Measurements from ENCODE around the gene ERBB4. TPM values are rescaled to one million over a fixed set of nuclear protein-coding genes. Genes with fewer than 3 reads are reported as not detected.

Gene ERBB4
- total RNA-seq, 1 experiment from 2014 or later: 40.6 TPM

- Histone ChIP-seq H3K4me3 (ENCODE audit: low read depth, low read length, poor library complexity, severe bottlenecking) (no peak overlapping the region), H3K27me3 (replicated peaks; ENCODE audit: insufficient read depth, low read depth, low read length, poor library complexity) (no peaks in the 10 kb centered on the region), H3K9me3 (ENCODE audit: low read depth, low read length, poor library complexity, severe bottlenecking) (peaks cover under 1% of the 10 kb centered on the region), H3K36me3 (ENCODE audit: insufficient read depth, low read length, poor library complexity, severe bottlenecking) (no peaks in the 10 kb centered on the region), H3K27ac (ENCODE audit: low read depth, low read length, poor library complexity, severe bottlenecking) (no peak overlapping the region), H3K4me1 (ENCODE audit: insufficient read depth, low read length, poor library complexity, severe bottlenecking) (no peaks in the 10 kb centered on the region)
- intact Hi-C loops (cut with micrococcal nuclease; ENCODE audit: unreplicated experiment): no loop called here
- no peak for DNase-seq (ENCODE audit: low spot score)
- no TSS peak for BruUV-seq (replicated peaks)
- ChIA-PET CTCF (no interaction called here), POLR2A (ENCODE audit: low non-redundant PET) (no interaction called here)
- TF ChIP-seq EZH2 (IDR thresholded peaks at IDR 0.05; ENCODE audit: borderline replicate concordance, low read depth, low read length, poor library complexity, severe bottlenecking): no peak
- TF ChIP-seq CTCF (conservative IDR thresholded peaks at IDR 0.05; ENCODE audit: low read depth, low read length): no peak
Observed at GRCh38 chr2:211976076-211976475, 562.5 kb downstream of the ERBB4 start.

GRCh38 chr2:211967234-211967633 lies 571.4 kb downstream of the ERBB4 start:
- BruUV-seq (replicated peaks): no TSS peak
- Histone ChIP-seq H3K4me3 (ENCODE audit: low read depth, low read length, poor library complexity, severe bottlenecking) (no peak overlapping the region), H3K27me3 (replicated peaks; ENCODE audit: insufficient read depth, low read depth, low read length, poor library complexity) (no peaks in the 10 kb centered on the region), H3K36me3 (ENCODE audit: insufficient read depth, low read length, poor library complexity, severe bottlenecking) (no peaks in the 10 kb centered on the region), H3K4me1 (ENCODE audit: insufficient read depth, low read length, poor library complexity, severe bottlenecking) (no peaks in the 10 kb centered on the region), H3K27ac (ENCODE audit: low read depth, low read length, poor library complexity, severe bottlenecking) (no peak overlapping the region), H3K9me3 (ENCODE audit: low read depth, low read length, poor library complexity, severe bottlenecking) (peaks cover 3% of the 10 kb centered on the region)
- TF ChIP-seq CTCF (conservative IDR thresholded peaks at IDR 0.05; ENCODE audit: low read depth, low read length) (no peak), EZH2 (IDR thresholded peaks at IDR 0.05; ENCODE audit: borderline replicate concordance, low read depth, low read length, poor library complexity, severe bottlenecking) (no peak)
- no peak for DNase-seq (ENCODE audit: low spot score)
- intact Hi-C loops (cut with micrococcal nuclease; ENCODE audit: unreplicated experiment): no loop called here
- ChIA-PET CTCF (no interaction called here), POLR2A (ENCODE audit: low non-redundant PET) (no interaction called here)

- H3K36me3 ChIP-seq (ENCODE audit: insufficient read depth, low read length, poor library complexity, severe bottlenecking): no peaks in the 10 kb centered on the region
- ChIA-PET CTCF (no interaction called here), POLR2A (ENCODE audit: low non-redundant PET) (no interaction called here)
- no peaks in the 10 kb centered on the region for H3K9me3 ChIP-seq (ENCODE audit: low read depth, low read length, poor library complexity, severe bottlenecking)
- H3K27ac ChIP-seq (ENCODE audit: low read depth, low read length, poor library complexity, severe bottlenecking): no peak overlapping the region
- H3K4me3 ChIP-seq (ENCODE audit: low read depth, low read length, poor library complexity, severe bottlenecking): no peak overlapping the region
- intact Hi-C loops (cut with micrococcal nuclease; ENCODE audit: unreplicated experiment): no loop called here
- H3K4me1 ChIP-seq (ENCODE audit: insufficient read depth, low read length, poor library complexity, severe bottlenecking): no peaks in the 10 kb centered on the region
- H3K27me3 ChIP-seq (replicated peaks; ENCODE audit: insufficient read depth, low read depth, low read length, poor library complexity): no peaks in the 10 kb centered on the region
- no TSS peak for BruUV-seq (replicated peaks)
- no peak for TF ChIP-seq EZH2 (IDR thresholded peaks at IDR 0.05; ENCODE audit: borderline replicate concordance, low read depth, low read length, poor library complexity, severe bottlenecking)
- TF ChIP-seq CTCF (conservative IDR thresholded peaks at IDR 0.05; ENCODE audit: low read depth, low read length): no peak
- no peak for DNase-seq (ENCODE audit: low spot score)
Observed at GRCh38 chr2:211963969-211964368, 574.6 kb downstream of the ERBB4 start.
